Fibroblast of skin of right biceps (primary cell): ENCODE measurements around the gene TULP1.

Source experiments
- DNase-seq: peaks from one replicate; pipeline ENCODE4 v3.0.0-alpha.2; 2013

Gene TULP1

DNA sequence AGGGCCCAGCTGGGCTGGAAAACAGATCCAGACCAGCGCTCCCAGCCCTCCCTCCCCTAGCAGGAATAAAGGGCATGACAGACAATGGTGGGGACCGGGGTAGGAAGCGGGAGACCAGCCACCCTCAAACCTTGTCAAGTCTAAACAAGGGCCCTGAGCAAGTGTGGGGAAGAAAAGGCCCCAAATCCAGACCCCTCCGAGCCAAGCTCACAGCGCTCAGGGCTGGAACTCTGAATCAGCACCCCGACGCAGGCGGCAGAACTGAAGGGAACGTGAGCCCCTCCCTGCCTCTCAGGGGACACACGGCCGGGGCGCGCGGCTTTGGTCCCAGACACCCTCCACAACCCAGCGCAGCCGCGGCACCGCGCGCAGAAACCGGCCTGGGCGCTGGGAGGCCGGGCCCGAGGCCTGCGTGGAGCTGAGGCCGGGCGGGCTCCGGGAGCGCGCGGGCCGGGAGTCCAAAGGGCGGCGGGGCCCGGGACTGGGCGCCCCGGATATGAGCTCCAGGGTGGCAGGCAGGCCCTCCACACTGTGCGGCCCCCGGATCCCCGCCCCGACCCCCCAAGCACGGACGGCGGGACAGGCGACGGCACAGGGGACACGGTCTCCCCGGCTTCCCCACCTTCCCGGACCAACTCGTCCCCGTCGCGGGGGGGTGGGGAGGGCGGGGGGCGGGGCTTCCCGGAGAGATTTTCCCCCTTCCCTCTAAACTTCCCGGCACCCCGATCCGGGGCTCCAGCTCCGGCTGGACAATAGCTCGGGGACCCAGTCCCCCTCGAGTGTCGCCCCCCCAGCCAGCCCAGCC is 16.5 kb downstream of the TULP1 start:
- peak; percentile 53 for DNase-seq

DNA sequence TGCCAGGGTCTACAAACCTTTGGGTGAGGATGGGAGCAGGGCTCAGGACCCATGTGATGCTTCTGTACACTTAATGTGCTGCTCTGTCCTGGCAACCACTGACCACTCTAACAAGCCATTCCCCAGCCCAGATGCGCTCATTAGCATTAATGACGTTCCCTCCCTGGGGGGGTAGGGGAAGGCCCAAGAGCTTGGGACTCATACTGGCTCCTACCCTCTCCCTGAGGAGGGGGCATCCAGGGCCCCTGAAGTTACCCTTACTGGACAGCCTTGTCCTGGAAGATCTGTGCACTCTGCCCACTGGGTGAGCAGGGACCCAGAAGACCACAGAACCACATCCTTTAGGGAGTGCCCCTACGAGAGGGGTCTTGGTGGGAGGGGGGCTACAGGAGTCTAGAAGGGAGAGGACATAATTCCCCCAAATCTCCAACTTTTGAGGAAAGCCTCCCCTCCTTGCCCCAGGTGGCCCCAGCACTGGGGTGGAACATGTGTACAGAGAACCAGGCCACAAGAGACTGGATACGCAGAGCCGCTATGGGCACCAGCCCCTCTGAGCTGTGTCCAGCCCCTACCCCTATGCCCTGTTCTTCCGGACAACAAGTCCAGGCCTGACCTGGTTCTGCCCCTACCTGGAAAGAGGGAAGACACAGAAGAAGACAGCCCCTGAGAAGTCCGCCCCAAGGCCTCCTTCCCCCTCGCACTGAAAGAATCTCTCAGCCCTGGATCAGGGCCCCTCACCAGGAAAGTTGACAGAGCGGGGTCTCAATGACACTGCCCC is 17.2 kb downstream of the TULP1 start:
- DNase-seq = no peak

DNA sequence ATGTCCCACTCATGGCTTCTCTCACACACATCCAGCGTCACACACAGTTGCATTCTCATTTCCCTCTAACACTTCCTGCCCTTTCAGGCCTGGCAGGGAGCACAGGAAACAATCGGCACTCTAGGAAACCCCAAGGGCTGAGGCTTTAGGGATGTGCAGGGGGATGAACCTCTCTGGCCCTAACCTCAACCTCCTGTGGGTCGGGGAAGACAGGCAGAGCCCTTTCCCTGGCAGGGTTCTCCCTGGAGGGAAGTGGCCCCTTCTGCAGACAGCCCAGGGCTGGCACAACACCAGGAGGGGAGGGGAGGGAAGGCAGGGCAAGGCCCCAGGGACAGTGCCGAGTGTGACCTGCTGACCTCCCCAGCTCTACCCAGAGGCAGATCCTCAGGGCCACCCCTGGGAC is 18.5 kb downstream of the TULP1 start:
- peak; percentile 50 for DNase-seq

DNA sequence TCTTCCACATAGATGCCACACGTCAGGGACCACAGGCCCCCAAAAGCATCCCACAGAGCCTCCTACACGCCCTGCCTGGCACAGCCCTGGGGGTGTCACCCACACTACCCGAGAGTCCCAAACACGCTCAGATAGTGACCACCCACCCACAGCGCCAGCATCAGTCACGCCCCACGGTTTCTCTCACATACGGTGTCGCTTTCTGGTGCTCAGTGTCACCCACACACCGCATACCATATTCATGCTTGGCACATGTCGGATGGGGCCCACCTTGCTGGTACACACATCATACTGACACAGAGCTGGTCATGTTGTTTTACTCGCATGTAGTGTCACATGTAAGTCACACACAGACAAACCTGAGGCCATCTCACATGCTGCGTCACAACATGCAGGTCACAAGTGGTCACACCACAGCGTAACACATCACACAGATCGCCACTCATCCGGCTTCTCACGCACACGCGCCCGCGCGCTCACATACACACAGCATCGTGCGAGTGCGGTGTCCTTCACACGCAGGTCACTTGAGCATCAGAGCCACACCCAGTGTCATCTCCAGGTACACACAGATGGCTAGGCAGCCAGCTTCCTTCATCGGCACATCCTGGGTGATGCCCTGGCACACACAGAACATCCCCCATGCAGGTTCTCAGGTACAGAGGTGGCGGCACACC is 19.3 kb downstream of the TULP1 start:
- DNase-seq = no peak

DNA sequence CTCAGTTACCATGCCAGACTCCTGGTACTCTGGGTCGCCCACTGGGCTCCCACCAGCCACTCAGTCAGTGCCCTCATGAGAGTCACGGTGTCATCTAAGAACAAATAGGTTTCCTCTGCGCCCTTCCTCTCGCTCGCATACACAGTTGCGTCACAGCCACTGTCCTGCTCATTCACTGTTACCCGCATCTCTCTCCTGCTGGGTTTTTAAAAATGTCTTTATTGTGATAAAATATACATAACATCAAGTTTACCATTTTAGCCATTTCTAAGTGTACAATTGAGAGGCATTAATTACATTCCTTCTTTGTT is 19.8 kb downstream of the TULP1 start:
- DNase-seq = no peak

DNA sequence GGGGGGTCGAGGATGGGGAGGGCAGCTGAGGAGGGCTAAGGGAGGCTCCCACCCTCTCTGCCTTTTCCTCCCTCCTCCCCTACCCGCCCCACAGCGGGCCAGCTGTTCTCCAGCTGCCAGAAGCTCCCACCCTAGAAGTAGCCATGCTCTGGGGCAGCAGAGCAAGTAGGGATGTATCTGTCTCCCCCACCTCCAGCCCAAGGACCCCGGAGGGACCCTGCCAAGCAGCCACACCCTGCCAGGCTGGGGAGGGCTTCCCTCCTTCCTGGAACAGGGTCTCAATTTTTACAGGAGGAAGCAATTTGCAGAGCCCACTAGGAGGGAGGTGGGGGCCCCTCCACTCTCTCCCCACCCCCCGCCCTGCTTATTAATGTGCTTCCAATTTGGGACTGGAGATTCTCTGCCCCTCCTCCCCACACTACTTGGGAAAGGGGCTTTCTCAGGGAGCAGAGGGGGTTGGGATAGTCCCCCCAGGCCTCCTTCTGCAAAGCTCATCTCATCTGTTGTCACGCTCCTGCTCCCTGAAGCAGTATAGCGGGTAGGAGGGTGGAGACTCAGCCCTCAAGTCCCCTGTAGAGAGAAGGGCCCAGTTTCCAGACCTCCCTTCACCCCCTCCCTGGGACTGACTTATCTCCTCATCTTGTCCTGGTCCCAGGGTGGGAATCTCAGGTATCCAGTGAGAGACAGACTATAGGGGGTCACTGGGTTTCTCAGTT is 20.3 kb downstream of the TULP1 start:
- no peak for DNase-seq

DNA sequence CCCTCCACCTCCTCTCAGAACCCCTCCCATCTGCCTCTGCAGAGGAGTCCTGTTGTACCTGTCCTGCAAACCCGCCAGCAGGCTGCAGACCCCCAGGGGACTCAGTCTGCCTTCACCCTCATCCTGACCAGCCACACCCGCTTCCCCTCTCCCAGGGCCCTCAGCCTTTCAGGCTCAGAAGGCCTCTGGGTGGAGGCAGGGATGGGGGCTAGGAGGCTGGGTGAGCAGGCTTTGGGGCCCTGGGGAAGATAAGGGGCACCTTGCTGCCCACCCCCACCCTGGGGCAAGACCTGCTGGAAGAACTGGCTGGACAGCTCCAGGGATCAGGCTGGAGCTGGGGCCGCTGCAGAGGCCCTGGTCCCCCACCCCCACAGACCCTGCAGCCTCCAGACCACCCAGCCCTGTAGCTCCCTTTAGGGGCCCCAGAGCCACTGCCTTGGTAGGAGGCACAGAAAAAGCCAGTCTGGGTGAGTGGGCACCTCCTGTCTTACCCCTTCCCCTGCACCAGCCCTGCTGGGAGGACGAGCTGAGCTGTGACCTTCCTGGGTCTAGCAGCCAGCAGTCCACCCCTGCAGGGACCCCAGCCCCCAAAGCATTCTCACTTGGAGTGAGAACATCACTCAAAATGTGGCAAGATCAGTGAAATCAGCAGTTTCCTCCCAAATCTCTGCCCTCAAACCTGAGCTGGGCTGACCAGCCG is 21.0 kb downstream of the TULP1 start:
- DNase-seq = no peak

DNA sequence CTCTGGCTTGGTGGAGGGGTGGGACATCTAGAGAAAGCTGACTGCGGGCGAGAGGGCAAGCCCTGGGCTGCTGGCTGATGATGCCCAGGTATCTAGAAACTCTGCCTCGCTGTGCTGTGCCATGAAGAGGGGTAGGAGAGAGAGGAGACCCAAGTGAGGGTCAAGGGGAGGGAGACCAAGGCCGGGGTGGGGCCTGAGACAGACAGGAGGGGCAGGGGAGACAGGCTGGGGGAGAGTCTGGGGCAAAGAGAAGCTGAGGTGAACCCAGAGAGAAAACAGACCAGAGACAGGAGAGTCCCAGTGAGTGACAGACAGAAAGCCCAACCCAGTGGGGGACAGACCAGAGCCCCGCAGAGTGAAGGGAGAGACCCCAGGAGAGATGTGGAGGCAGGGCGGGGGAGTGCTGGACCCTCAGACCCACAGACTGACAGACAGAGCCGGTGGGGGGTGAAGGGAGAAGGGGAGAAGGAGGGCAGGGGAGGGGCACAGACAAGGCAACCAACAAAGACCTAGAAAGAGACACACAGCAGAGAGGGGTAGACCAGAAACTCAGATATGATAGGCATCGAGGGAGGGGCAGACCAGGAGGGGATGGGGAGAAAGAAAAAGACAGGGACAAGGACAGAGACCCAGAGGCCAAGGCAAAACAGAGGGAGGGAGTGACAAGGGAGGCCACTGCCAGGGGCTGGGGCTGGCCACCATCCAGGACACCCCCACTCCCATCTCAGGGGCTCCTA is 21.7 kb downstream of the TULP1 start:
- DNase-seq = no peak

DNA sequence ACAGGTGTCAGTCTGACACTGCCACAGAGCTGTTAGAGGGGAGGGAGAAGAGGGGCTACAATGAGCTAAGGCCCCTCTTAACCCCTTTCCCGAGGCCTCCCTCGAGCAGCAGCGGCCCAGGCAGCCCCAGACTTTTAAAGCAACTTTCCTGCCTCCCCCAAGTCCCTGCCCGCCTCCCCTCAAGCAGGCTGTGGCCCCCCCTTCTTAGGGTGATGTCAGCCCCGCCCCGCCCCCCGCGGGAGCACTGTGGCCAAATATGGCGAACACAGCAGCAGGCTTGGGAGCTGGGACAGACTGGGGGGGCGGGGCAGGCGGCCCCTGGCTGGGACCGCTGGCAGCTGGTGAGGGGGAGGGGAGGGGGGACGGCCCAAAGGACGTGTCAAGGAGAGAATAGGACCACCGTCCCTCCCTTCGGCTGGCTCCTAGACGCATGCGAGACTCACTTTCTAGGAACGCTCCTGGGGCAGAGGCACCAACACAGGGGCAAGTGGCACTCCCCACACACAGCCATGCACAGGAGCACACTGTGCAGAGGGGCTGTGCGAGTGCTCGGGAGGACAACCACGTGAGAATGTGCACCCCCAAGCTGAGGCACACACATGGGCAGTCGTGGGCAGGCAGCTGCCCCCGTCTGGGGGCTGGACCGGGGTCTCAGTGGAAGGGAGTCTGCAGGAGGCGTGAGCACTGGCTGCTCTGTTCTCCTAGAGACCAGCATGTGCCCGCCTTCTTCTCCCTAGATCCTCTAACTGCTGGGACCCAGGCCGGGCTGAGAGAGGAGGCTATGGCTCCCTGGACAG is 22.5 kb downstream of the TULP1 start:
- DNase-seq = peak; percentile 95

DNA sequence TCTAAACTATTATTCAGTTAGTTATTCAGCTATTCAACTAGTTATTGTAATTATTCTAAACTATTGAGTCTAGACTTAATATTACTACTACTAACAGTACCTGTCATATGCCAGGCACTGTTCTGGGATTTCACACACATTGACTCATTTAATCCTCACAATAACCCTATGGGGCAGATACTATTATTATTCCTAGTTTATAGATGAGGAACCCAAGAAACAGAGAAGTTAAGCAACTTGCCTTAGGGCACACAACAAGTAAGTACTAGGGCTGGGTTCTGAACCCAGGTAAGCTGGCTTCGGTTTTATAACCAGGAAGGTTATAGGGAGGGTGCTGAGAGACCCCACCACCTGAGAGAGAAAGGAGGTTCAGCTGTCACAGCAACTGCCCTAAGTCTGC is 23.6 kb downstream of the TULP1 start:
- DNase-seq = no peak

DNA sequence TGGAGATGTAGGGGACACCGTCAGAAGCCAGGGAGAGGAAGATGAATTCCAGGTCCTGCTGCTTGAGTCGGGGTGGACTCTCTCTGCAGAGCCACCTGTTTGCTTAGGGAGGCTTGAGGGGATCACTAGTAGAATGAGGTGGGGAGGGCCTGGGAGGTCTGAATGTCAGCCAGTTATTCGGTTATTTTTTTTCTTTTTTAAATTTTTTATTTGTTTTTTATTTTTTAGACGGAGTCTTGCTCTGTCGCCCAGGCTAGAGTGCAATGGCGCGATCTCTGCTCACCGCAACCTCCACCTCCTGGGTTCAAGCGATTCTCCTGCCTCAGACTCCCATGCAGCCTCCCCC is 24.2 kb downstream of the TULP1 start:
- no peak for DNase-seq

DNA sequence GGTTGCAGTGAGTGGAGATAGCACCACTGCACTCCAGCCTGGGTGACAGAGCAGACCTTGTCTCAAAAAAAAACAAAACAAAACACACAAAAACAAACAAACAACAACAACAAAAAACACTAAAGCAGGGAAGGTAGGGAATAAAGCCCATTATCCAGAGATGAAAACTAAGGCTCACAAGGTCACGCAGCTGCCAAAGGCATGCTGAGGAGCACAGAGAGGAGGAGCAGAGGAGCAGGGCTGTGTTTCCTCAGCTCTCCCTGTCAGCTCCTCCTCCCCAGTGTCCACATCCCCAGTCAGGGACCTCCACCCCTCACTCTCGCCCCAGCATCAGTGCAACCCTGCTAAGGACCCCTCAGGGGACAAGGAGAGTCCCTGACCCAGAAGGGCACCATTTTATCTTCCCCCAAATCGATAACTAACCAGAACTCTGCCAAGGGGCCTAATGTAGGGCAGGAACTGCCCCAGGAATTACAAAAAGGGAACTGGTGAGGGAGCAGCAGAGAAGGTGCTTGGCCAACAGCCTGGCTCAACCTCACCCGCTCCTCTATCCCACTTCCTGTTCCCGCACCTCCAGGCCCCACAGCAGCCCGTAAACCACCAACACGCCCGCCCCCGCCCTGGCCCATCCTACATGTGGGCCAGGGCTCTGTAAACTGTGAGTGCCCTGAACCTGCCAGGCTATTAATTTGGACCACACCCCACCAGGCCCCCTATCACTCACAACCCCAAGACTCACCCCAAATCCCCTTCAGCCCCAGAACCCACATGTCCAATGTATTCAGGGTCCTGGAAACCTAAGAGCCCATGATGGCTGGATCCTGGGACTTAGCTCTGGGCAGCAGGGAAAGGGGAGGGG is 24.8 kb downstream of the TULP1 start:
- peak; percentile 61 for DNase-seq

DNA sequence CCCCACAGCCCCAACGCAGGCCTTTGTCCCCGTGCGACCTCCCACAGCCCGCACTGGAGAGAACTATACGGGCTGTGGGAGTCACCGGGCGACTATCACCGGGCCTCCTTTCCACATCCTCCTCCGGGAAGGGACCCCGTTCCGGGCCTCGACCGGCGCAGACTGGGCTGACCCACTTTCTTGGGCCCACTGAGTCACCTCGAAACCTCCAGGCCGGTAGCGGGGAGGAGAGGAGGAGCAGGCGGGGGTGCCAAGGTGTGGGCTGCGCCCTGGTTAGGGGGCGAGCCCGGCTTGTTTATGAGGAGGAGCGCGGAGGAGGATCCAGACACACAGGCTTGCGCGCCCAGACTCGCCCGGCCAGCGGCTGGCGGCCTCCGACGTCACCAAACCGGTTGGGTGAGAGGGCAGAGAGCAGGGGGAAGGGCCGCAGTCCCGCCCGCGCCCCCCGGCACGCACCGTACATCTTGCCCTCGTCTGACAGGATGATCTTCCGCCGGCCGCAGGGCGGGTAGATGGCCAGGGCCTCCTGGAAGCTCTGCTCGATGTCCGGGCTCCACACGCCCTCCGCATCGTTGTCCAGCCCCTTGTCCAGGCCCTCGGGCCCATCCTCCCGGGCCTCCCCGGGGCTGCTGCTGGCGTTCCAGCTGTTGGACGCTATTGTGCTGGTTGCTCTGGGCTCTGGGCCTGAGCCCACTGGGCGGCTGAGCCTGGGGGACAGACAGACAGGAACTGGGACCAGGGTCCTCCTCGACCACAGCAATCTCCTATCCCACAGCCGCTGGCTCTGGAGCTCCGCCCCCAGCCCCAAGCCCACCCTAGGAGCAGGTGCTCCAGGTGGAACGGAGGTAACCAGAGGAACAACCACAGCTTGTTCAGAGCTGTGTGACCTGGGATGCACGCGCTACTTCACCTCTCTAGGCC is 26.4 kb downstream of the TULP1 start:
- DNase-seq = no peak

DNA sequence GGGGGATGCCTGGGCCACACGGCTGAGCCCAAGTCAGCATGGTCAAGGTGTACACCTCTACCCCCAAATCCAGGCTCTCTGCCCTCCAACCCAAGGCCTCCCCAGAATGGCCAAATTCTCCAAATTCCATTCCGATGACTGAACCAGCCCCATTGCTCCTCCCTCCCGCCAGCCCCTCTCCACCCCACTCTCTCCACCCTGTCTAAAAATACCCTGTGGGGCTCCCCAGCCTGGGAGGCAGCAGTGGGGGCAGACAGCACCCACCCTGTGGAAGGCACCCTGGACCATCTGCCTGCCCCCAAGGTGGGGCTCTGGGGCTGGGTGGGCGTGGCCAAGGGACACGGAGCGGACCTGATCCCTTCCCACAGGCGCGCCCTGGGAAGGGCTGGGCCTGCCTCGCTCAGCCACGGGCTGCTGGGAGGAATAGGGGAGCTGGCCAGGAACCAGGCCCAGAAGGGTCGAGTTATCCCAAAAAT is 27.3 kb downstream of the TULP1 start:
- DNase-seq = peak; percentile 83

DNA sequence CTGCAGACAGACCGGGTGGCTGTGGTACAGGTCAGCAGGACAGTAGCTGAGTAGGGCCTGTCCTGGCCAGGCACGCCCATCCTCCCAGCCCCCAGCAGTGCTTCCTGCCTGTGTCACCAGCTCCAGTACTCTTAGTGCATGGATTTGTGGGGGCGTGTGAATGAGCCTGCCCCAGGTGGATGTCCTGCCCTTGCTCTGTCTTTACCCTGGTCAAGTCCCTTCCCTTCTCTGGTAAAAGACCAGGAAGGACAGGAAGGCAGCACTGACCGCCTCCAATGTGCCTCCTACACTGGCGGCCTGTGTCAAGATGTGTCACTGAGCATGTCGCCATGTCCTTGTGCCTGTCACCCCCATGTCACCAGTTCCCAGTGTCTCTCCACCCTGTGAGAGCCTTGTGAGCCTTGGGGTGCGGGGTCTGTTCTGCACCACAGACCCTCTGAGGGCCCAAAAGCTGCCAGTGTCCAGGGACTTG is 27.7 kb downstream of the TULP1 start:
- DNase-seq = no peak

DNA sequence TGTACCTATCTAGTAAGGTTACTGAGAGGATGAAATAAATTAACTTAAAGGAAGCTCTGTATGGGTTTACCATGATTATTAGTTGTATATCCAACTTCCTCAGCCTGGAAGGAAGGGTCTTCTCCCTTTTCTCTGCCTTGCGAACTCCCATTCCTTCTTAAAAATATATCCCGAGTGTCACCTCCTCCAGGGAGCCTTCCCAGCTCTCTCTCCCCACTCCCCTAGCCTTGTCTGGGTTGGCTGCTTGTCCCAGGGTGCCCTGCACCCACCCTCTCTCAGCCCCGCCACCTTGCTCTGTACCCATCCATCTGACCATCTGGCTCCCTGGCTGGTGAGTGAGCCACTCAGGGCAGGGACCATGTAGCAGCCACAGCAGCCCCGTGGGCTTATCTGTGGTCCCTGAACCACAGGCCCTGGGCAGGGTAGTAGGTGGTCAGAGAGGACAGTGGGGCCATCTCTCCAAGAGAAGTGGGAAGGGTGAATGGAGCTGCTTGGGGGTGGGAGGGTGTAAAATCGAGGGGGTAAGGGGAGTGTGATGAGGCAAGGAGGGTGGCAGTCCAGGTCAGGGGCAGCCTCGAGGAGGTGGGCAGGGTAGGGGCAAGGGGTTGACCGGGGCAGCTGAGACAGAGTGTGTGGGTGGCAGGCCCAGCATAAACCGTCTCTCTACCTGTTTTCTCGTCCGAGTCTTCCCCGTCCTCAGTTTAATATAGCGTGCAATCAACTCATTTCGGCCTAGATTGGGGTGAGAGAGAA is 28.6 kb downstream of the TULP1 start:
- no peak for DNase-seq

DNA sequence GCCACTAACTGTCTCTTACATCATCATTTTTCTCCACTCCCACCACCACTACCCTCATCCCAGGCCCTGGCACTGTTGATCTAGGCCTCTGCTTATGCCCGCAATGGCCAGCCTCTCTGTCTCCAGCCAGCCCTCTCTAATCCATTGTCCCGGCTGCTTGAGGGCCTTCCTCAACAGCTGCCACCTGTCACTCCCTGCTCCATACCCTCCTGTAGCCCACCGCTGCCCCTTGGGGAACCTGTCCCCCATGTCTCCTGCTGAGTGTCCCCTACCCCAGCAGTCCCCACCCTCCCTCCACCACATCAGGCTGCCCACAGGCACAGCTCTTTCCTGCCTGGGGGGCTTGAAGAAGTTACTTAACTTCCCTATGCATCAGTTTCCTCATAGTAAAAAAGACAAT is 29.2 kb downstream of the TULP1 start:
- no peak for DNase-seq

DNA sequence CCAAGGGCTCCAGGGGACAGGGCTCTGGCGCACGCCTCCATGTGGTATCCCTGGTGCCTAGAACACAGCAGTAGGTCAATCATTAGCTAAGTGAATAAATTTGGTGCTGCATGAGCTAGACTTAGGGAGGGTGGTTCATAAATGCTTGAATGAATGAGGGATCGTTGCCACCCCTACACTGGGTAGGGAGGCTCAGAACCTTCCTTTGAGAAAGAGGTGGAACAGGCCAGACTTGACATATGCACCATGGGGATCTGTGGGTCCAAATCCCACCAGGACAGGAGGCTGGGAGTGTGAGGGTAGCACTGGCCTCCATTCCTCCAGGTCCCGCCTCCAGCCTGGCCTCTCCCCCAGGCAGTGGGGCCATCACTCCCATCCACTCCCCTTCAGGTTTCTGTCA is 29.6 kb downstream of the TULP1 start:
- no peak for DNase-seq
